Activated T-helper 1 cell treated with anti-CD3 and anti-CD28 coated beads, Interleukin-12 subunit alpha, Interleukin-12 subunit beta, Interleukin-2, Interleukin-4 antibody, amounts not matched to agents 30 ng/mL and 10 ng/mL and 1 ng/mL, durations not matched to agents 14 hours and 24 hours and 36 hours (primary cell): Measurements from ENCODE around the gene SMARCA2. TPM values are rescaled to one million over a fixed set of nuclear protein-coding genes. Genes with fewer than 3 reads are reported as not detected.

Source experiments
- DNase-seq: peaks from one replicate; pipeline ENCODE4 v3.0.0; 2021; ENCODE audit warnings: low spot score
- H3K27ac Mint-ChIP-seq: one replicate; pipeline ENCODE4 v1.8.0; 2021; ENCODE audit warnings: mild to moderate bottlenecking, mixed read lengths
- H3K27me3 Mint-ChIP-seq: one replicate; pipeline ENCODE4 v1.8.0; 2022; ENCODE audit warnings: mild to moderate bottlenecking, moderate library complexity, mixed read lengths; ENCODE audit not compliant: insufficient read depth
- H3K36me3 Mint-ChIP-seq: one replicate; pipeline ENCODE4 v1.8.0; 2021; ENCODE audit warnings: low read depth, mixed read lengths
- H3K4me1 Mint-ChIP-seq: one replicate; pipeline ENCODE4 v1.8.0; 2021; ENCODE audit warnings: low read depth, mixed read lengths
- H3K4me3 Mint-ChIP-seq: one replicate; pipeline ENCODE4 v1.8.0; 2021; ENCODE audit warnings: mild to moderate bottlenecking, moderate library complexity, mixed read lengths
- H3K9me3 Mint-ChIP-seq: one replicate; pipeline ENCODE4 v1.8.0; 2021; ENCODE audit warnings: mixed read lengths
- intact Hi-C: fragments of 100-400 bp; cut with micrococcal nuclease; formaldehyde crosslinking; loops from one replicate; pipeline ENCODE4 v1.15.1; 2024
- total RNA-seq: library from RNA; stranded (reverse); gene quantifications from 2 replicates; pipeline ENCODE4 v1.2.3, GENCODE V29; 2022

Gene SMARCA2
- total RNA-seq, 1 donor from 2014 or later = 105 TPM

DNA sequence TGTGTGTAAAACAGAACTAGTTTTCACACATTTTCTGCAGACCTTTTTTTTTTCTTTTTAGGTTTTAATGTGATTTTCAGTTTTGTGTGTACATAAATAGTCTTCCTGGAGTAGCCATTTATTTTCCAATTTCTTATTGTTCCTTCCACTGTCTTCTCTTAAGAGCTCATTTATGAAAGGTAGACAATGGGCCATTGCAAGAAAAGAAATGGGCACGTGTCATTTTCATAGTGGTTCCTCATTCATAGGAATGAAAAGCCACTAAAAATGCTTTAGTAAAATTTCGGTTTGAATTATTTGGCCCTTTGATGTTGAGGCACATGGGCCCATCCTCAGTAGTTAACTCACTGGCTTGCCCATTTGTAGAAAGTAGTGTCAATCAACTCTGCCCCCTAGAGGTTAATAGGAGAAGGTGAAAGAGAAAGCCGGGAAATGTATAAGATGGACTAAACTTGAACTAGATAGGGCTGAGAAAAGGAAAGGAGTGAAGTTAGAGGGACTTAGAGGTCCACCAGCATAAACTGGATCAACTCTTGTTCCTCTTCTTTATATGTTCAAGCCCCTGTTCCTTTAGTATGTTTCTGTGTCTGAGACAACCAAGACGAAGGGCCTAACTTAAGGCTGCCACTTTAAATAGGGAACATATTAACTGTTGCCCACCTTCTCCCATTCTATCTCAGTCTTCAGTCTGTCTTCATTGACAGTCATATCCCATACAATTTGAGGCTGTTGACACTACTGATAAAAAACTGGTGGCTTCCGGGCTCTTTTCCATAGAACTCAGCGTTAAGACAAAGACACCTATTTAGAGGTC is 72.6 kb downstream of the SMARCA2 start:
- Mint-ChIP-seq H3K9me3 (no peaks in the 10 kb centered on the region), H3K27me3 (no peaks in the 10 kb centered on the region), H3K27ac (no peak overlapping the region), H3K36me3 (peaks cover 53% of the 10 kb centered on the region), H3K4me1 (peaks cover 19% of the 10 kb centered on the region), H3K4me3 (no peak overlapping the region)
- intact Hi-C loops = loop anchor here (1.0 to 10.0 kb wide), 8 partner anchors 33 to 623 kb away; partner anchors contain the start of gene SMARCA2
- DNase-seq = no peak

DNA sequence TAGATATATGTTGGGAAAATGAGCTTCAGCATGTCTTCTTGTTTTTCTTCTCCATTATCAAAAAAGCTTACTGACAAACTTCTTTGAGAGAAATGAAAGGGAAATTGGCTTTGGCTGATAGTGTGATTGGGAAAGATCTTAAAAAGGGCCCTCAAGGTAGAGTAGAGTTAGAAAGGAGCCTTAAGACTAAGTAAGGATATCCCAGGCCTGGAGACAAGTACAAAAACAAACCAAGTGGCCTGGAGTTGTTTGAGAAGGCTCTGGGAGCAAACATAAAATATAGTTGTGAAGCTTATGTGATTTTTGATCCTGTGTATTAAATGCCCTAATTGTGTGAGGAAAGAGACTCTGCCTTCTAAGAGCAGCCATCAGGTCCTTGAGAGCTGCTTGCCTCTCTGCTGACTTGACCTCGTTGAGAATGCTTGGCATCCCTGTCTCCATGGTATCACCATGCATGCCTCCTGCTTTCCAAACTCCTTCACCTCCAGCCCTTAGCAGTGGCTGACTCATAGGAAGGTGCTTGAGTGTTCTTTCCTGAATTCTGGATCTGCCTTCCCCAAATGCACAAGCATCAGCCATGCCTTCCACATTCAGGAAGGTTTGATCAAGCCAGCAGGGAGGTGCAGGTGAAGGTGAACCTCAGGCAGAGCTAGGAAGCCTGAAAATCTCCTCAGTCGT is 78.9 kb downstream of the SMARCA2 start:
- Mint-ChIP-seq H3K27me3 (no peaks in the 10 kb centered on the region), H3K4me3 (no peak overlapping the region), H3K9me3 (no peaks in the 10 kb centered on the region), H3K36me3 (peaks cover 50% of the 10 kb centered on the region), H3K27ac (no peak overlapping the region), H3K4me1 (peaks cover 6% of the 10 kb centered on the region)
- DNase-seq = no peak
- intact Hi-C loops = no loop called here

DNA sequence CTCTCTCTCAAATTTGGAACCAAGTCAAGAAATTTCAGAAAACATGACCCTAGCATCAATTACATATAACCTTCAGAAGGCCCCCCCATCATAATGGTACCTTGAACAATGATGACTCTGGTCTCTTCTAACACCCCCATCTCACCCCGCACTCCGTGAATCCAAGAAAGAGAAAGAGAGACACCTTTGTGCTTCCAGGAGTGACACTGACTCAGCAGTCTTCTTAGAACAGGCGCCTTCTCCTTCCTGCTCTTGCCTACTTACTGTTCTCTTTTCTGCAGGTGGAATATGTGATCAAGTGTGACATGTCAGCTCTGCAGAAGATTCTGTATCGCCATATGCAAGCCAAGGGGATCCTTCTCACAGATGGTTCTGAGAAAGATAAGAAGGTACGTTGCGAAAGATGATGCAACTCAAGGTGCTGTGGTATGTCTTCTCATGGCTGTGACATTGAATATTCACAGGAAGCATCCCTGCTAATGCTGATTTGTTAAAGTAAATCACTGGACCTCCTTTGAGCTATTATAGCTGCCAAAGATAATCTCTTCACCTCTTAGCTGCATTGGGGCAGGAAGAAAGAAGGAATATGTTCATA is 81.3 kb downstream of the SMARCA2 start:
- DNase-seq = no peak
- Mint-ChIP-seq H3K4me3 (no peak overlapping the region), H3K27ac (no peak overlapping the region), H3K27me3 (no peaks in the 10 kb centered on the region), H3K4me1 (no peaks in the 10 kb centered on the region), H3K9me3 (no peaks in the 10 kb centered on the region), H3K36me3 (peaks cover 49% of the 10 kb centered on the region)
- intact Hi-C loops = no loop called here

GRCh38 chr9:2106666-2107065 is 91.5 kb downstream of the SMARCA2 start:
- Mint-ChIP-seq H3K36me3 (peaks cover 40% of the 10 kb centered on the region), H3K4me3 (no peak overlapping the region), H3K9me3 (no peaks in the 10 kb centered on the region), H3K27ac (no peak overlapping the region), H3K27me3 (no peaks in the 10 kb centered on the region), H3K4me1 (peaks cover 4% of the 10 kb centered on the region)
- intact Hi-C loops = no loop called here
- DNase-seq = no peak

DNA sequence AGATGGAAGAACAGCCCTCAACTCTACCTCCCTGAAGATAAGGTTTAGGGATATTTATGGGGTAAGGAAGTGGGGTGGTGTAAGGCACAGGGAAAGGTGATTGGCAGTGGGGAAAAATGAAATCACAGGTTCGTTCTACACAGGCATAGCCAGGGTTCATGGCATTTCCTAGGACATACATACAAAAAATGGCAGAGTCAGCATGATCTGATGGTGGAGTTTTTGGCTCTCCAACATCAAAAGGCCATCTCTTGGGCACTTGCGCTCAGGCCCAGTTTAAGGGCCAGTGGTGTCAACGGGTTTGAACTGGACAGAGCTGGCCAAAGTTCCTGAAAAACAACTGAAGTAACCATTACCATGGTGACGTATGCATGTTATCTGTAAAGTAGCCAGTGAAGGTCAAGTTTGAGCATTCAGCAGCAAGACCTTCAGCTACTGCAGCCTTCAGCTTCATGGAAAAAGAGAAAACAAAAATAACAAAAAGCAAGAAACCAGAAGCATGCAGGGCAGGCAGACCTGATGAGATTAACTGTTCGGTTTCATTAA is 92.8 kb downstream of the SMARCA2 start:
- Mint-ChIP-seq H3K36me3 (peaks cover 50% of the 10 kb centered on the region), H3K4me1 (peaks cover 4% of the 10 kb centered on the region), H3K9me3 (no peaks in the 10 kb centered on the region), H3K27me3 (no peaks in the 10 kb centered on the region), H3K27ac (no peak overlapping the region), H3K4me3 (no peak overlapping the region)
- intact Hi-C loops = no loop called here
- DNase-seq = no peak

GRCh38 chr9:2109069-2109650 is 94.0 kb downstream of the SMARCA2 start:
- Mint-ChIP-seq H3K4me3 (no peak overlapping the region), H3K36me3 (peaks cover 50% of the 10 kb centered on the region), H3K27ac (no peak overlapping the region), H3K4me1 (peaks cover 4% of the 10 kb centered on the region), H3K9me3 (no peaks in the 10 kb centered on the region), H3K27me3 (no peaks in the 10 kb centered on the region)
- DNase-seq = no peak
- intact Hi-C loops = no loop called here

DNA sequence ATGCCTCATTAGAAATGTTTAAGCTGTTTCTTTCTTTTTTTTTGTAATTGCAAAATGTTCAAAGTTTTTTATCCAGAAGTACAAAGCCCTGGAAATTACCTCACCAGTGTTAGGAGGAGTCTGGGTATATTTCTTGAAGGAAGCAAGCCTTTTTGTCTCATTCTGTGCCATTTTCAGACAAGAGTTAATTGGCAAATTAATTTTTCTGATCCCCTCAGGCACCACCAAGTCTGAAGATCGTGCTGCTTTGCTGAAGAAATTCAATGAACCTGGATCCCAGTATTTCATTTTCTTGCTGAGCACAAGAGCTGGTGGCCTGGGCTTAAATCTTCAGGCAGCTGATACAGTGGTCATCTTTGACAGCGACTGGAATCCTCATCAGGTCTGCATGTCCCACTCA is 94.9 kb downstream of the SMARCA2 start:
- no peaks in the 10 kb centered on the region for H3K9me3 Mint-ChIP-seq
- DNase-seq = no peak
- no peak overlapping the region for H3K4me3 Mint-ChIP-seq
- intact Hi-C loops = no loop called here
- H3K36me3 Mint-ChIP-seq = peaks cover 46% of the 10 kb centered on the region
- H3K27ac Mint-ChIP-seq = no peak overlapping the region
- H3K27me3 Mint-ChIP-seq = no peaks in the 10 kb centered on the region
- peaks cover 4% of the 10 kb centered on the region for H3K4me1 Mint-ChIP-seq

DNA sequence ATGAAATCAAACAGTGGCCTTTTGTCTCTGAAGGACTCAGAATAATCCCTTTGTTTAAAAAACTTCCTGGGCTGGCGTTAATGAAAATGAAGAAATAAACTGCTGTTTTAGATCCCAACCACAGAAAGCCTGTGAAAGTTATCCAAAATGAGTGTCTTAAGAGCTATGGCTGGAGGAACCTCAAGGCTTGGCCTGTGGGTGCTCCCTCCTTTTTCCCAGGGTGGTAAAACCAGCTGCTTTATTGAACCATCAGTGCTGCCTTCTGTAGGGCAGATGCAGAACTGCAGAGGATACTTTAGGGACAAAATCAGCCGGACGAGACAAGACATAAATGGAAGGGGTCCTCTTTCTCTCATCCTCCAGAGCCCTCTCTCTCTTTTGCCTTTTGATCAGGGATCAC is 100.9 kb downstream of the SMARCA2 start:
- intact Hi-C loops = no loop called here
- Mint-ChIP-seq H3K4me3 (no peak overlapping the region), H3K9me3 (no peaks in the 10 kb centered on the region), H3K27ac (no peak overlapping the region), H3K36me3 (peaks cover 45% of the 10 kb centered on the region), H3K27me3 (no peaks in the 10 kb centered on the region), H3K4me1 (no peaks in the 10 kb centered on the region)
- no peak for DNase-seq

DNA sequence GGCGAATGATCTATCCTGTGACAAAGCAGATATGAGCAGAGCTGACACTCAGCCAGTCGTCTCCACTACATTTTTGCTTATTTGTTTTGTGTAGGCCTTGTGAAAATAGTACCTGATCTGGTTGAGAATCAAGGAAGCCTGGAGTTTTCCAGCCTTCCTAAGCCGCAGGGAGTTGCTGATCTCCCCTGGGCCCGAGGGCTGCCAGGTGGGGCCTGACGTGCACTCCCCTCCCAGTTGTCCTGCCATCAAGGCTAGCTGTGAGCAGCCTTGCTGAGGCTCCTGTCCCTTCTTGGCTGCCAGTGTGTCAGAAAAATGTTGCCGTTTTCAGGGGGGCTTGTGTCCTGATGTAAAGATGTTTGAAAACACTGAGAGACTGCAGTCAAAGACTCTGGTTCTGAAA is 102.4 kb downstream of the SMARCA2 start:
- Mint-ChIP-seq H3K9me3 (no peaks in the 10 kb centered on the region), H3K4me1 (no peaks in the 10 kb centered on the region), H3K4me3 (no peak overlapping the region), H3K27me3 (no peaks in the 10 kb centered on the region), H3K36me3 (peaks cover 40% of the 10 kb centered on the region), H3K27ac (no peak overlapping the region)
- DNase-seq = no peak
- intact Hi-C loops = no loop called here

GRCh38 chr9:2119566-2119965 is 104.4 kb downstream of the SMARCA2 start:
- Mint-ChIP-seq H3K27me3 (no peaks in the 10 kb centered on the region), H3K36me3 (peaks cover 42% of the 10 kb centered on the region), H3K4me3 (no peak overlapping the region), H3K27ac (no peak overlapping the region), H3K9me3 (no peaks in the 10 kb centered on the region), H3K4me1 (peaks cover under 1% of the 10 kb centered on the region)
- DNase-seq = no peak
- intact Hi-C loops = no loop called here

DNA sequence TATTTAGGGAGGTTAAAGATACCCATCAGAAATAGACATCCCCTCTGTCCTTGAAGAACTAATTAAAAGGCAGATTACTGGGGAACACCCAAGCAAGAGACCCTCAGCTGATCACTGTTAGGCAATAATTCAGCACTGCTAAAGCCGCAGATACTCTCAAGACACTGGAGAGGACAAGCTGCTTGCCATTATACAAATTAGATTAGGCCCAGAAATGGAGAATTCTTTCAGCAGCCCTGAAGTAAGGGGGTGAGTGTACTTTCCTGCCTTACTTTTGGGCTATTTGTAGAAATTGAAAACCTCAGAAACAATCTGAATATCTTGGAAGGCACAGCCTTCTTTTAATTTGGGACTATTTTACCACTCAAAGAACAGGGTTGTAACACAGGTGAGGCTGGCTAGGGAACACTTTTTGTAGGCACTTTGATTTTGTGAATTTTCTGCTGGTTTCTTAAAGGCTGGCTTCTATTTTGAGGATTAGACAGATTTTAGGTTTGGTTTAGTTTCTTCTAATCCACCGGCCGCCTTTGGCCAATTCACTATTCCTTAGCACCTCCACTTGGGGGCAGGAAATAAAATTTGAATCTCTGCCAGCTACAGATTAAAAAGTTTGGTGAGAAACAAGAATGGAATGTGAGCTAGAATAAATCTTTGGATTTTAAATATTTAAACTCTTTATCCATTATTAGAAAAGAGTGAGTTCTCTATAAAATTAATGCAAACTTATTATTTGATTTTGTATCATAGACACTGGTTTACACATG is 106.0 kb downstream of the SMARCA2 start:
- DNase-seq = no peak
- Mint-ChIP-seq H3K9me3 (no peaks in the 10 kb centered on the region), H3K4me3 (no peak overlapping the region), H3K27ac (no peak overlapping the region), H3K27me3 (no peaks in the 10 kb centered on the region), H3K36me3 (peaks cover 49% of the 10 kb centered on the region), H3K4me1 (peaks cover 16% of the 10 kb centered on the region)
- intact Hi-C loops = no loop called here

DNA sequence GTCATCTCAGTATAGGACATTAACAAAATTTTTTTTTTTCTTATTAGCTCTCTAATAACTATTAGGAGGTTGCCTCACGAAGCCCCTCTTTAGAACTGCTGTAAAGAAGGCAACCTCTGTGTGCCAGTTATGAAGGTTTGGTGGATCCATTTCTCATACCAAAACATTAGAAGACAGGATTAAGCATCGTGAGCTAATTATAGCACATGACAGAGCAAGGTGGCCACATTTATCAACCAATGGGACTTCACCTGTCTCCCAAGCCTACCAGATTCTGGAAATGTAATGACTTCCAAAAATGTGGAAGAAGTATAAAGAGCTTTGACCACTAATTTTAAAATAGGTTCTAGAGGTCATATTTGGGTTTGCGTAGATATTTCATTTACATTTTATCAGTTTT is 107.2 kb downstream of the SMARCA2 start:
- Mint-ChIP-seq H3K36me3 (peaks cover 54% of the 10 kb centered on the region), H3K27ac (no peak overlapping the region), H3K4me3 (no peak overlapping the region), H3K27me3 (no peaks in the 10 kb centered on the region), H3K9me3 (no peaks in the 10 kb centered on the region), H3K4me1 (peaks cover 20% of the 10 kb centered on the region)
- intact Hi-C loops = no loop called here
- DNase-seq = no peak
